GM12872 (cell line): ENCODE data around the gene FRG2B.
"Not testable (repeated sequence)": the region's sequence is repeated elsewhere in the genome, so short reads cannot be mapped to it uniquely, and the experiment has no call there.

Experiments
- CTCF ChIP-seq: IDR thresholded peaks from 3 replicates; pipeline ENCODE4 v1.5.1; 2011; ENCODE audit warnings: low read depth, mild to moderate bottlenecking, low read length, moderate library complexity; ENCODE audit not compliant: insufficient read depth

The FRG2B gene

GRCh38 chr10:133626695-133627094 lies at the start of gene FRG2B:
Gene FRG2B, minus strand, starts transcription at chr10:133626795. Its CDS starts 53 bp downstream, at chr10:133626742.
- not testable (repeated sequence) for TF ChIP-seq CTCF

GRCh38 chr10:133618851-133619250 lies 7.7 kb downstream of the FRG2B start:
- no peak for TF ChIP-seq CTCF

- no peak for TF ChIP-seq CTCF
Measured at GRCh38 chr10:133617196-133617595, 9.4 kb downstream of the FRG2B start.

DNA sequence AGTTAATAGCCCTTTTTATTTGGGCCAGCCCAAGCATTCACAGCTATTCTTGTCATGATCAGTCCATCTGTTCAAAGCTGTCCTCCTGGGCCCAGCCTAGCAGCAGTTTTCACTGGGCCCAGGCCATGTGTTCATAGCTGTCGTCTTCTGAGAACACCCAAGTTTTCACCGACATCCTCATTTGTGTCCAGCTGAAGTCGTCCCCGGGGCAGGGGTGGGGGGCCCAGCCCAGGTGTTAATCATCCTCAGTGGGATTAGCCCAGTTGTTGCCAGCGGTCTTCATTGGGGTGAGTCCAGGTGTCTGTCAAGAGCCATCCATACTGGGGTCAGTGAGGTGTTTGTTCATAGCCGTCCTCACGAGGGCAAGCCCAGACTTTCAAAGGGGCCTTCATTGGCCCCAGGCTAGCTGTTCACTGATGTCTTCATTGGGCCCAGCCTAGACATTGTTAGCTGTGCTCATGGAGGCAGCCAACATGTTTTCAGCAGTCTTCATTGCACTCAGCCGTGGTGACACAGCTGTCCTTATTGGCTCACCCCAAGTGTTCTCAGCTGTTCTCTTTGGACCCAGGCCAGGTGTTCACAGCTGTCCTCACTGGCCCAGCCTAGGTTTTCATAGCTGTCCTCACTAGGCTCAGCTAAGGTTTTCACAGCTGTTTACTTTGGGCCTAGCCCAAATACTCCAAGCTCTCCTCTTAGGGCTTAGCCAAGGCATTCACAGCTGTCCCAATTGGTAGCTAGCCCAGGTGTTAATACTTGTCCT lies 10.0 kb downstream of the FRG2B start:
- no peak for TF ChIP-seq CTCF

GRCh38 chr10:133614830-133615580 lies 11.6 kb downstream of the FRG2B start:
- TF ChIP-seq CTCF: no peak

DNA sequence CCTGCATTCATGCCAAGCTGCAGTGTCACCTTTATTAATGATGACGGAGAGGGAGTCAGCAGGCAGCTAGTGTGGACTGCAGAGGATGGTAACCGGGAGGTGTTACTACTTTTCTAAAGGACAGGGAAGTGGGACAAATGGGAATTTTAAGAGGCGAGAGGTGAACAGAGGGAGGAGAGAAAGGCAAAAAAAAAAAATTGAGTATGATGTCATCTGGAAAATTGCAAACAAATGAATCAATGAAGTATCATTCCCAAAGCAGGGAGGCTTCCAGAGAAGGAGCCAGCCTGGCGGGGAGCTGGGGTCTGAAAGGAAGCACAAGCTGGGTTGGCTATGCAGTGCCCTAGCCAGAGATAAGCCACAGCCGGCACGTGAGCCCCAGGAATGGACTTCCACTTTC lies 12.9 kb downstream of the FRG2B start:
- no peak for TF ChIP-seq CTCF

- no peak for TF ChIP-seq CTCF
Measured at GRCh38 chr10:133611079-133611478, 15.5 kb downstream of the FRG2B start.
